Upper lobe of left lung (tissue), 6 donors: Measurements from ENCODE around the gene MRPL43. TPM values are rescaled to one million over a fixed set of nuclear protein-coding genes. Genes with fewer than 3 reads are reported as not detected.

Experiments
- ATAC-seq, 2 donors: fragments of 200-7000 bp; cut with Tn5 transposase; one replicate each; pipeline ENCODE4 v1.9.1; 2022; ENCODE audit warnings: mild to moderate bottlenecking in 2 of 2, moderate library complexity in 2 of 2; ENCODE audit not compliant: low FRiP score in 2 of 2
- DNase-seq, 2 donors: peaks; one replicate each; pipeline ENCODE4 v3.0.0-alpha.2; 2019 to 2020
- H3K27ac ChIP-seq, 4 donors: fragments of 200-600 bp; sonication (generic); one replicate each; pipeline ENCODE4 v1.5.1; 2016 to 2019
- H3K27me3 ChIP-seq, 4 donors: fragments of 200-600 bp; sonication (generic); one replicate each; pipeline ENCODE4 v1.5.1; 2017 to 2019
- H3K36me3 ChIP-seq, 4 donors: fragments of 200-600 bp; sonication (generic); one replicate each; pipeline ENCODE4 v1.5.1; 2016 to 2019
- H3K4me1 ChIP-seq, 4 donors: fragments of 200-600 bp; sonication (generic); one replicate each; pipeline ENCODE4 v1.5.1; 2018 to 2019
- H3K4me3 ChIP-seq, 4 donors: fragments of 200-600 bp; sonication (generic); one replicate each; pipeline ENCODE4 v1.5.1; 2017 to 2019; ENCODE audit warnings: mild to moderate bottlenecking in 2 of 4, moderate library complexity in 1 of 4
- H3K9me3 ChIP-seq, 4 donors: fragments of 200-600 bp; sonication (generic); one replicate each; pipeline ENCODE4 v1.5.1; 2018 to 2019
- CTCF ChIP-seq, 6 experiments: fragments of 450-650 bp in 4 of 6; fragments of 200-600 bp in 2 of 6; sonication (generic) in 2 of 6; IDR thresholded peaks; one replicate each; pipeline ENCODE4 v1.5.1; 2016 to 2019; ENCODE audit warnings: antibody characterized with exemption in 6 of 6
- EP300 ChIP-seq, 4 donors: sonication (generic); formaldehyde crosslinking; IDR thresholded peaks; one replicate each; pipeline ENCODE4 v1.5.1; 2017; ENCODE audit warnings: antibody characterized with exemption in 4 of 4, control low read depth in 2 of 4
- POLR2A ChIP-seq, 4 donors: fragments of 450-650 bp; IDR thresholded peaks; one replicate each; pipeline ENCODE4 v1.5.1; 2016 to 2017; ENCODE audit warnings: antibody characterized with exemption in 4 of 4, mild to moderate bottlenecking in 2 of 4
- POLR2AphosphoS5 ChIP-seq, 2 donors: sonication (generic); formaldehyde crosslinking; IDR thresholded peaks; one replicate each; pipeline ENCODE4 v1.5.1; 2017; ENCODE audit warnings: antibody characterized with exemption in 2 of 2
- WGBS, 2 donors: methylation state at CpG; one replicate each; pipeline ENCODE4 v1.1.5; 2017 to 2018; 5-methylcytosine and 5-hydroxymethylcytosine counted together
- total RNA-seq, 6 donors: library from RNA; depleted of rRNA in 4 of 6; stranded (reverse); fragments of >200 nt in 4 of 6; gene quantifications; one replicate each; pipeline versions ENCODE4 v1.1.0 to v1.2.1, GENCODE V29; 2016 to 2021
- donor health status: DM: no; HTN: no; CAD: no; lungs with moderate emphysema.
- donor health status: DM: no; HTN: yes; CAD: no; lungs with severe emphysema.

The MRPL43 gene
- total RNA-seq, 6 donors from 2014 or later: 40.2 to 72.1 (median 63.5) TPM

GRCh38 chr10:100989088-100989487 lies 1.8 kb upstream of the MRPL43 start:
- no peak overlapping the region for H3K4me3 ChIP-seq
- ATAC-seq (no peak), DNase-seq (no peak)
- 77 to 95% methylated on average over 18 to 21 of the region's 21 CpGs for WGBS, 2 donors
- no peaks in the 10 kb centered on the region for H3K27me3 ChIP-seq
- no peaks in the 10 kb centered on the region for H3K9me3 ChIP-seq
- peaks cover 2 to 39% (median 24%) of the 10 kb centered on the region in 4 donors for H3K36me3 ChIP-seq
- H3K27ac ChIP-seq: no peak overlapping the region
- peaks cover 19 to 32% (median 22%) of the 10 kb centered on the region in 4 donors for H3K4me1 ChIP-seq
- no peak for TF ChIP-seq CTCF (IDR thresholded peaks at IDR 0.05)
- TF ChIP-seq POLR2AphosphoS5 (IDR thresholded peaks at IDR 0.05): no peak
- TF ChIP-seq POLR2A (IDR thresholded peaks at IDR 0.05): no peak
- no peak for TF ChIP-seq EP300 (IDR thresholded peaks at IDR 0.05)

GRCh38 chr10:100988166-100988565 lies 869 bp upstream of the MRPL43 start:
- no peak for ATAC-seq
- peaks cover 19 to 32% (median 22%) of the 10 kb centered on the region in 4 donors for H3K4me1 ChIP-seq
- 77 to 78% methylated on average over 5 to 10 of the region's 10 CpGs for WGBS, 2 donors

GRCh38 chr10:100987685-100988049 lies 370 bp upstream of the MRPL43 start:
- TF ChIP-seq CTCF (IDR thresholded peaks at IDR 0.05) (no peak), EP300 (IDR thresholded peaks at IDR 0.05) (no peak), POLR2AphosphoS5 (IDR thresholded peaks at IDR 0.05) (no peak), POLR2A (IDR thresholded peaks at IDR 0.05) (no peak)
- H3K4me3 ChIP-seq: peak overlapping the region; percentile 95 to 99 (median 96)
- peaks cover 19 to 32% (median 22%) of the 10 kb centered on the region in 4 donors for H3K4me1 ChIP-seq
- H3K27ac ChIP-seq: peak overlapping the region; percentile 54 to 87 (median 80)
- no peaks in the 10 kb centered on the region for H3K27me3 ChIP-seq
- DNase-seq: no peak
- no peak for ATAC-seq
- H3K36me3 ChIP-seq: peaks cover 2 to 38% (median 28%) of the 10 kb centered on the region in 4 donors
- 1% methylated on average over 15 of the region's 15 CpGs for WGBS, 2 donors
- H3K9me3 ChIP-seq: no peaks in the 10 kb centered on the region

More at GRCh38 chr10:100988166-100988565, 869 bp upstream of the MRPL43 start:
- Histone ChIP-seq H3K27ac (no peak overlapping the region), H3K36me3 (peaks cover 2 to 38% (median 28%) of the 10 kb centered on the region in 4 donors), H3K27me3 (no peaks in the 10 kb centered on the region), H3K9me3 (no peaks in the 10 kb centered on the region), H3K4me3 (peak overlapping the region in 3 of 4 donors; percentile 96 to 99 (median 96))
- DNase-seq: no peak
- no peak for TF ChIP-seq CTCF (IDR thresholded peaks at IDR 0.05)
- no peak for TF ChIP-seq EP300 (IDR thresholded peaks at IDR 0.05)
- no peak for TF ChIP-seq POLR2AphosphoS5 (IDR thresholded peaks at IDR 0.05)
- TF ChIP-seq POLR2A (IDR thresholded peaks at IDR 0.05): no peak

- 24 to 33% methylated on average over 1 to 17 of the region's 17 CpGs for WGBS, 2 donors
- TF ChIP-seq EP300 (IDR thresholded peaks at IDR 0.05) (no peak), CTCF (IDR thresholded peaks at IDR 0.05) (no peak), POLR2AphosphoS5 (IDR thresholded peaks at IDR 0.05) (no peak), POLR2A (IDR thresholded peaks at IDR 0.05) (no peak)
- DNase-seq: no peak
- H3K27me3 ChIP-seq: no peaks in the 10 kb centered on the region
- no peaks in the 10 kb centered on the region for H3K9me3 ChIP-seq
- H3K4me1 ChIP-seq: peaks cover 19 to 32% (median 22%) of the 10 kb centered on the region in 4 donors
- peak overlapping the region; percentile 95 to 99 (median 96) for H3K4me3 ChIP-seq
- H3K27ac ChIP-seq: peak overlapping the region in 3 of 4 donors; percentile 78 to 87 (median 81)
- no peak for ATAC-seq
- peaks cover under 1 to 47% (median 32%) of the 10 kb centered on the region in 4 donors for H3K36me3 ChIP-seq
Observed at GRCh38 chr10:100986623-100986951, 710 bp downstream of the MRPL43 start.

- DNase-seq (no peak), ATAC-seq (no peak)
- Histone ChIP-seq H3K27me3 (no peaks in the 10 kb centered on the region), H3K4me3 (no peak overlapping the region), H3K9me3 (no peaks in the 10 kb centered on the region), H3K27ac (no peak overlapping the region), H3K4me1 (peaks cover 19 to 32% (median 22%) of the 10 kb centered on the region in 4 donors), H3K36me3 (peaks cover 0 to 47% (median 26%) of the 10 kb centered on the region in 4 donors)
- 65 to 66% methylated on average over 5 of the region's 5 CpGs for WGBS, 2 donors
- TF ChIP-seq EP300 (IDR thresholded peaks at IDR 0.05) (no peak), POLR2A (IDR thresholded peaks at IDR 0.05) (no peak), CTCF (IDR thresholded peaks at IDR 0.05) (no peak), POLR2AphosphoS5 (IDR thresholded peaks at IDR 0.05) (no peak)
Observed at GRCh38 chr10:100985336-100985735, 2.0 kb downstream of the MRPL43 start.
